ENCODE measurements around the gene HYPK.

GRCh38 chr15:43794269-43795037 lies 5.9 kb upstream of the HYPK start:
- TF ChIP-seq POLR2A (IDR thresholded peaks at IDR 0.05; ENCODE audit: low read length) (no peak), GATA1 (IDR thresholded peaks at IDR 0.05; ENCODE audit: low read depth, low read length) (no peak)

Data from erythroblast (primary cell).